ENCODE data around the gene PRKAR1B.
"Not testable (repeated sequence)": the region's sequence is repeated elsewhere in the genome, so short reads cannot be mapped to it uniquely, and the experiment has no call there.

DNA sequence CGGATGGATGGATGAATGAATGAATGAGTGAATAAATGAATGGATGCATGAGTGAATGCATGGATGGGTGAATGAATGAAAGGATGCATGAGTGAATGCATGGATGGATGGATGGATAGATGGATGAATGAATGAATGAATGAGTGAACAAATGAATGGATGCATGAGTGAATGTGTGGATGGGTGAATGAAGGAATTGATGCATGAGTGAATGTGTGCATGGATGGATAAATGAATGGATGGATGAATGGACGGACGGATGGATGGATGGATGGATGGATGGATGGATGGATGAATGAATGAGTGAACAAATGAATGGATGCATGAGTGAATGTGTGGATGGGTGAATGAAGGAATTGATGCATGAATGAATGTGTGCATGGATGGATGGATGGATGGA is 70.1 kb downstream of the PRKAR1B start:
- not testable (repeated sequence) for TF ChIP-seq CTCF (IDR thresholded peaks at IDR 0.05 in 8 of 11, conservative IDR thresholded peaks at IDR 0.05 in 3 of 11); POLR2AphosphoS5 (IDR thresholded peaks at IDR 0.05)
